ENCODE data around the gene AIF1L.

The AIF1L gene

DNA sequence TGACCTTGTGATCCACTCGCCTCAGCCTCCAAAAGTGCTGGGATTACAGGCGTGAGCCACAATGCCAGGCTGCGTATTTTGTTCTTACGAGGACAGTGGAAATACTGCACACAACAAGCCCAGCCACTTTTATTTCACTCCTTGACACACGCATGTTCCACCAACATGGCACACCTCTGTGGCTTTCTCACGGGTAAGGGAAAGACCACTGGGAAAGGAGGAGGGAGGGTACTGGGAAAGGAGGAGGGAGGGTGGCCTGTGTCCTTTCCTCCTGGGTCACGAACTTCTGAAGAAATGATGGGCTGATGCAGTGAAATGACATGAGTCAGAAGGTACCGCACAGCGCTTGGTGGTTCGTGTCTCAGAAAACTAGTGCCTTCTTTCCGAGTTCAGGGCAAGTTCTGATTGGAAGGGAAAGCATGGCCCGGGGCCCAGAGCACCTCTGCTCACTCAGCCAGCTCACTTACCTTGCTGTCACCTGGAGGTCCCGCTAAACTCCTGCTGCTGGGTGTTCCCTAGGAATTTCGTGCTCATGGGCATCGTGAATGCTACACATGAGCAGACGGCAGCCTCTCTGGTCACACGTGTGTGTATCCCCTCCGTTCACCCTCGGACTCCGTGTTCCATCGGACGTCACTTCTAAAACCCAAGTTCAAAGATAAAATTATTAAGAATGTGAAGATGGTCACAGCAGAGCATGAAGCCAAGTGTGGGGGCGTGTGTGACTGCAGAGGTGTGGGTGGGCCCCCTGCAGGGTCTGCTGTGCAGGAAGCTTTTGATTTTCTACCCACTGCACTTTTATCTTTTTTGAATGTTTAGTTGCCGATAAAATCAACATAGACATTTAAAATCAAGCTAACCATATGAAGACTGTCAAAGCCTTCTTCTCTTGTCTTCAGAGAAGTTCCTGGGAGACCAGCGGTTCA is 44.5 kb upstream of the AIF1L start:
- TF ChIP-seq, protein P1, sequence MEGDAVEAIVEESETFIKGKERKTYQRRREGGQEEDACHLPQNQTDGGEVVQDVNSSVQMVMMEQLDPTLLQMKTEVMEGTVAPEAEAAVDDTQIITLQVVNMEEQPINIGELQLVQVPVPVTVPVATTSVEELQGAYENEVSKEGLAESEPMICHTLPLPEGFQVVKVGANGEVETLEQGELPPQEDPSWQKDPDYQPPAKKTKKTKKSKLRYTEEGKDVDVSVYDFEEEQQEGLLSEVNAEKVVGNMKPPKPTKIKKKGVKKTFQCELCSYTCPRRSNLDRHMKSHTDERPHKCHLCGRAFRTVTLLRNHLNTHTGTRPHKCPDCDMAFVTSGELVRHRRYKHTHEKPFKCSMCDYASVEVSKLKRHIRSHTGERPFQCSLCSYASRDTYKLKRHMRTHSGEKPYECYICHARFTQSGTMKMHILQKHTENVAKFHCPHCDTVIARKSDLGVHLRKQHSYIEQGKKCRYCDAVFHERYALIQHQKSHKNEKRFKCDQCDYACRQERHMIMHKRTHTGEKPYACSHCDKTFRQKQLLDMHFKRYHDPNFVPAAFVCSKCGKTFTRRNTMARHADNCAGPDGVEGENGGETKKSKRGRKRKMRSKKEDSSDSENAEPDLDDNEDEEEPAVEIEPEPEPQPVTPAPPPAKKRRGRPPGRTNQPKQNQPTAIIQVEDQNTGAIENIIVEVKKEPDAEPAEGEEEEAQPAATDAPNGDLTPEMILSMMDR (IDR thresholded peaks at IDR 0.05; ENCODE audit: insufficient read depth, missing control alignments), result no peak
- no peak for DNase-seq (ENCODE audit: insufficient read length, low spot score)
- no peak for FAIRE-seq

DNA sequence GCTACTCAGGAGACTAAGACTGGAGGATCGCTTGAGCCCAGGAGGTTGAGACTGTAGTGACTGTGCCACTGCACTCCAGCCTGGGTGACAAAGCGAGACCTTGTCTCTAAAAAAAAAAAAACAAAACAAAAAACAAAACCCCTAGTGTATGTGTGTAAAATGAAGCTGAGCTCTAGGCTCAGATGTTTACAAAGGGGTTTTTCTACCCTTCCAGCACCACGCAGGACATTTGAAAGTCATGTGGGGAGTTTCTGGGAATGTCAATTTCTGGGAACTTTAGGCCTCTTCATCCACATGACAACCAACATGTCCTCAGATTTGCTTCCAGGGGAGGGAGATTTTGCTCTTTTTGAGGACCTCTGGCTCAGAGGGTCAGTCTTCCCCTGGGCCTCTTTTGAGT is 42.4 kb upstream of the AIF1L start:
- DNase-seq (ENCODE audit: insufficient read length, low spot score) (no peak), FAIRE-seq (no peak)
- TF ChIP-seq, protein P1 (IDR thresholded peaks at IDR 0.05; ENCODE audit: insufficient read depth, missing control alignments), result no peak

DNA sequence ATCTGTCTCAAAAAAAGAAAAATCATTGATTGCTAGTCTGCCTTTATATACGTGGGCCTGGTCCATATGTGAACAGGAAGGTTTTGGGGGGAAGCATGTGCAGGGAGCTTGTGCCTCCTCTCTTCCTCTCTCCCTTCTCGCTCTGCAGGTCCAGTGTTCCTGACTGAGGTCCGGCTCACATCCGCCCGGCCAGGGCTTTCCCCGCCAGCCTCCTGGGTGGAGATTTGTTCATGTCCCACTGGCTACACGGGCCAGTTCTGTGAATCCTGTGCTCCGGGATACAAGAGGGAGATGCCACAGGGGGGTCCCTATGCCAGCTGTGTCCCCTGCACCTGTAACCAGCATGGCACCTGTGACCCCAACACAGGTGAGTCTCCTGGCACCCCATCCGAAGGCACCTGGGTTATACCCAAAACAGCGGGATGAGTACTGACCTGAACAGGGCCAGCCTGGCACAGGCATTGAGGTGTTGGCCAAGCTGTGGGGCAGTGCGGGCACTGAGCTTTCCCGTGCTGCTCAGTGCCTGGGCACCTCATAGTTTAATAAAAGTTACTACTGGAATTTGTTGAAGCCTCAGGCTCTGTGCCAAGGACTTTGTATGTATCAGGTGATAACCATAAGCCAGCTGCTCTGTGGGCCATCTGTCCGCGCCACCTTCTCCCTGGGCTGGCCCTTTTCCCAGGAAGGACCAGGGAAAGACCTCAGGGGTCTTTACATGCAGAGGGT is 39.4 kb upstream of the AIF1L start:
- no peak for FAIRE-seq
- TF ChIP-seq, protein P1 (IDR thresholded peaks at IDR 0.05; ENCODE audit: insufficient read depth, missing control alignments), result no peak
- no peak for DNase-seq (ENCODE audit: insufficient read length, low spot score)

DNA sequence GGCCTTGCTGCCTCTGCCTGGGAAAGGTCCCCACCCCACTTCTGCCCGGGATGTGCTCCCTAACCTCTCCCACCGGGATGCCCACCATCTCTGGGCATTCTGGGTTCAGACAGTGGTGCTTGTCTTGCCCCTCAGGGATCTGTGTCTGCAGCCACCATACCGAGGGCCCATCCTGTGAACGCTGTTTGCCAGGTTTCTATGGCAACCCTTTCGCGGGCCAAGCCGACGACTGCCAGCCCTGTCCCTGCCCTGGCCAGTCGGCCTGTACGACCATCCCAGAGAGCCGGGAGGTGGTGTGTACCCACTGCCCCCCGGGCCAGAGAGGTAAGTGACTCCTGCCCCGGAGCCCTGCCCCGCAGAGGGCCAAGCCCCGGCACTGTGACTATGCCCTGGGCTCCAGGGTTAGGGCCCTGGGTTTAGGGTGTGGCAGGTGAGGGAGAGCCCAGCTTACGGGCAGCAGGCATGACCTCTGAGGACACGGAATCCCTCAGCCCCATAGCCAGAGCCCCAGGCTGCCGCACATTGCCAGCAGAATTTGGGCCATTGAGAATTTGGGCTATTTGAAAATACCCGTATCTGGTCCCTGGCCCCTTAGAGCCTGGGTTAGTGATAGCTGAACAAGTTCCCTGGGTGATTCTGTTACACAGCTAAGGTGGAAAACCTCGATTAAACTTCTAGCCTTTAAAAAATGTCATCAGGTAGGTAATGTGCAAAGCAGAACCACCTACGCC is 35.3 kb upstream of the AIF1L start:
- no peak for DNase-seq (ENCODE audit: insufficient read length, low spot score)
- FAIRE-seq, result no peak
- TF ChIP-seq, protein P1 (IDR thresholded peaks at IDR 0.05; ENCODE audit: insufficient read depth, missing control alignments), result no peak

DNA sequence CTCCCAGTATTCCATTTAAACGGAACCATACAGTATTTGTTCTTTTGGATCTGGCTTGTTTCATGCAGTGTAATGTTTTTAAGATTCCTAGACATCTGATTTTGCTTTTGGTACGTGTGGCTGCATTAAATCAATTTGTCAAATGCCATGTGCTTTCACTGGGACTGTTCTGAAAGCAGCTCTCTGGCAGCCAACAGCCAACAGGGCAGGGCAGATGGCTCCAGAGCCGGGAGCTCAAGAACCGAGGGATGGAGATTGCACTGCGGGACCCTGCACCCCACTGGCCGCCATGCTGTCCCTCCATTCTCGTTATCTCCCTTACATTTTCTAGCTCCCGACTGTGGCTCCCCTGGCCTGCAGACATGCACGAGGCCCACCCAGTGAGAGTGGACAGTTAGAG is 33.4 kb upstream of the AIF1L start:
- FAIRE-seq (no peak), DNase-seq (ENCODE audit: insufficient read length, low spot score) (no peak)
- TF ChIP-seq, protein P1 (IDR thresholded peaks at IDR 0.05; ENCODE audit: insufficient read depth, missing control alignments), result no peak

DNA sequence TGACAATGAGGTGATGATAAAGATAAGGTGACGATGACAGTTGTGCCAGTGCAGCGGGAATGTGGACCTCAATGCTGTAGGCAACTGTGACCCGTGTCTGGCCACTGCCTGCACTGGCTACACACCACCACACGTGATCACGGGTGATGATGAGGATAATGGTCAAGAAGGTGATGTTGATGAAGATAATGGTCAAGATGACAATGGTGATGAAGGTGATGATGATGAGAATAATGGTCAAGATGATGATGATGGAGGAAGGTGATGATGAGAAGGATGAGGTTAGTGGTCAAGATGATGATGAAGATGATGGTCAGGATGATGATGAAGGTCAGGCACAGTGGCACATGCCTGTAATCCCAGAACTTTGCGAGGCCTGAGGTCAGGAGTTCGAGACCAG is 30.7 kb upstream of the AIF1L start:
- DNase-seq (ENCODE audit: insufficient read length, low spot score) (no peak), FAIRE-seq (no peak)
- TF ChIP-seq, protein P1 (IDR thresholded peaks at IDR 0.05; ENCODE audit: insufficient read depth, missing control alignments), result no peak

Measured in D721Med (cell line).